Psoas muscle (tissue), 8 donors: ENCODE data around the gene SEC24D. TPM values are rescaled to one million over a fixed set of nuclear protein-coding genes. Genes with fewer than 3 reads are reported as not detected.
"Not testable (repeated sequence)": the region's sequence is repeated elsewhere in the genome, so short reads cannot be mapped to it uniquely, and the experiment has no call there.

Source experiments
- ATAC-seq, 4 donors: fragments of 200-7000 bp; cut with Tn5 transposase; one replicate each; pipeline ENCODE4 v1.9.1; 2020; ENCODE audit warnings: moderate library complexity in 3 of 4, mild to moderate bottlenecking in 2 of 4
- DNase-seq, 2 donors: peaks; one replicate each; pipeline ENCODE4 v3.0.0-alpha.2; 2020
- H3K27ac ChIP-seq: fragments of 200-600 bp; one replicate; pipeline ENCODE4 v1.8.0; 2022
- H3K27me3 ChIP-seq, 3 donors: fragments of 200-600 bp in 1 of 3; one replicate each; pipeline versions ENCODE4 v1.6.1 to v1.8.0; 2013 to 2022; ENCODE audit warnings: low read length in 2 of 3, mild to moderate bottlenecking in 2 of 3, moderate library complexity in 1 of 3; ENCODE audit not compliant: insufficient read depth in 3 of 3
- H3K36me3 ChIP-seq, 2 donors: fragments of 200-600 bp in 1 of 2; one replicate each; pipeline versions ENCODE4 v1.6.1 to v1.8.0; 2013 to 2022; ENCODE audit warnings: low read depth in 1 of 2, mild to moderate bottlenecking in 1 of 2, moderate library complexity in 1 of 2; ENCODE audit not compliant: insufficient read depth in 1 of 2
- H3K4me1 ChIP-seq: fragments of 200-600 bp; one replicate; pipeline ENCODE4 v1.8.0; 2022
- H3K4me3 ChIP-seq: fragments of 200-600 bp; one replicate; pipeline ENCODE4 v1.8.0; 2022; ENCODE audit warnings: mild to moderate bottlenecking
- H3K9me3 ChIP-seq: fragments of 200-600 bp; one replicate; pipeline ENCODE4 v1.8.0; 2022
- CTCF ChIP-seq: fragments of 200-600 bp; IDR thresholded peaks from one replicate; pipeline ENCODE4 v1.8.0; 2022; ENCODE audit warnings: antibody characterized with exemption
- WGBS, 3 donors: extraction: QIAGEN DNeasy Blood & Tissue Kit; methylation state at CpG; one replicate each; pipeline versions ENCODE4 v1.1.6 to v1.1.7; 2013; 5-methylcytosine and 5-hydroxymethylcytosine counted together
- intact Hi-C, 2 donors: fragments of 100-400 bp; cut with DNase I; formaldehyde crosslinking; loops; one replicate each; pipeline versions ENCODE4 v1.11.0 to v1.14.2; 2022
- polyA plus RNA-seq, 3 donors: library from polyadenylated mRNA; stranded (reverse); fragments of 200-250 nt; gene quantifications; one replicate each; pipeline ENCODE4 v1.2.3, GENCODE V29; 2013
- total RNA-seq, 4 donors: library from RNA; stranded (reverse); fragmentation: NEBNext Ultra II Directional in 2 of 4; extraction: Animal tissue kit (Norgen Biotek cat#: 25700) in 2 of 4; gene quantifications; one replicate each; pipeline versions ENCODE4 v1.2.1 to v1.2.4, GENCODE V29; 2021 to 2023
- donor health status: healthy with polysubstance abuse.
- donor health status: DM: no; HTN: no; CAD: no; lungs with moderate emphysema.
- donor health status: Bipolar disorder and iron deficiency.
- donor health status: healthy.
- donor health status: DM: yes; HTN: yes; CAD: no.
- donor health status: DM: no; HTN: no; CAD: no.
- donor health status: DM: no; HTN: no; CAD: no.
- donor health status: DM: yes; HTN: yes; CAD: no.

SEC24D gene
- total and polyA plus RNA-seq, 7 donors: 2.4 to 13.7 (median 5.9) TPM

GRCh38 chr4:118879409-118879808, 43.5 kb upstream of the SEC24D start:
- intact Hi-C loops: no loop called here

GRCh38 chr4:118878507-118878906, 42.6 kb upstream of the SEC24D start:
- H3K9me3 ChIP-seq, DNase-seq, ATAC-seq, H3K4me1 ChIP-seq, H3K27ac ChIP-seq, H3K36me3 ChIP-seq, intact Hi-C loops, H3K4me3 ChIP-seq, H3K27me3 ChIP-seq: not testable (repeated sequence)
- 97 to 98% (median 97%) methylated on average over 9 of the region's 9 CpGs for WGBS, 3 donors

More at GRCh38 chr4:118879409-118879808, 43.5 kb upstream of the SEC24D start:
- Histone ChIP-seq H3K36me3 (no peaks in the 10 kb centered on the region), H3K4me1 (no peaks in the 10 kb centered on the region), H3K27ac (no peak overlapping the region), H3K9me3 (no peaks in the 10 kb centered on the region), H3K27me3 (no peaks in the 10 kb centered on the region), H3K4me3 (no peak overlapping the region)
- TF ChIP-seq CTCF: no peak
- ATAC-seq: no peak
- no peak for DNase-seq
- WGBS, 3 donors: 79 to 80% (median 80%) methylated on average over 7 of the region's 7 CpGs

- no peaks in the 10 kb centered on the region for H3K27me3 ChIP-seq
- no peaks in the 10 kb centered on the region for H3K9me3 ChIP-seq
- ATAC-seq (no peak), DNase-seq (no peak)
- TF ChIP-seq CTCF: no peak
- no peak overlapping the region for H3K27ac ChIP-seq
- no peak overlapping the region for H3K4me3 ChIP-seq
- intact Hi-C loops: no loop called here
- 92 to 96% (median 92%) methylated on average over 6 of the region's 6 CpGs for WGBS, 3 donors
- H3K4me1 ChIP-seq: no peaks in the 10 kb centered on the region
- H3K36me3 ChIP-seq: no peaks in the 10 kb centered on the region
These were observed 41.9 kb upstream of the SEC24D start for GRCh38 chr4:118877797-118878196.

GRCh38 chr4:118872181-118872580, 36.3 kb upstream of the SEC24D start:
- DNase-seq (no peak), ATAC-seq (no peak)
- no peaks in the 10 kb centered on the region for H3K36me3 ChIP-seq
- H3K4me1 ChIP-seq: no peaks in the 10 kb centered on the region
- H3K27me3 ChIP-seq: no peaks in the 10 kb centered on the region
- TF ChIP-seq CTCF: no peak
- no peak overlapping the region for H3K4me3 ChIP-seq
- H3K27ac ChIP-seq: no peak overlapping the region
- 63 to 82% (median 76%) methylated on average over 4 of the region's 4 CpGs for WGBS, 3 donors
- no peaks in the 10 kb centered on the region for H3K9me3 ChIP-seq
- intact Hi-C loops: no loop called here

- no peaks in the 10 kb centered on the region for H3K9me3 ChIP-seq
- intact Hi-C loops: loop anchor here in 1 of 2 donors (10.0 kb wide), 1 partner anchor 95 kb away; no protein-coding TSS in a partner anchor
- DNase-seq (no peak), ATAC-seq (no peak)
- H3K36me3 ChIP-seq: no peaks in the 10 kb centered on the region
- H3K27me3 ChIP-seq: no peaks in the 10 kb centered on the region
- peaks cover 2% of the 10 kb centered on the region for H3K4me1 ChIP-seq
- H3K27ac ChIP-seq: no peak overlapping the region
- no peak for TF ChIP-seq CTCF
- H3K4me3 ChIP-seq: no peak overlapping the region
- WGBS, 3 donors: 26 to 33% (median 31%) methylated on average over 2 of the region's 2 CpGs
These were observed 33.9 kb upstream of the SEC24D start for GRCh38 chr4:118869808-118870342.
